ENCODE data around the gene SYT8.

DNA sequence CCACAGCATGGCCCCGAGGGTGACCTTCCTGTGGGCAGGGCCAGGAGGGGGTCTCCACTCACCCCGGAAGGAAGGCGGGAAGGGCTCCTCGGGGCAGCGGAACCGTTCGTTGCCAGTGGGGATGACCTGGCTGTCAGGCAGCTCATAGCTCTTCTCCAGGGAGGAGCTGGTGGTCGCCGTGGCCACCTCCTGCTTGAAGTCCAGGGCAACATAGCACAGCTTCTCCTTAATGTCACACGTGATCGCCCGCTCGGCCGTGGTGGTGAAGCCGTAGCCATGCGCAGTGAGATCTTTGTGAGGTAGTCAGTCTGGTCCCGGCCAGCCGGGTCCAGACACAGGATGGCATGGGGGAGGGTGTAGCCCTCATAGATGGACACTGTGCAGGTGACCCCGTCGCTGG, 31.5 kb upstream of the SYT8 start:
- TF ChIP-seq GATA3 (IDR thresholded peaks at IDR 0.05; ENCODE audit: low read depth, low read length), result no peak
- TF ChIP-seq GATA2 (IDR thresholded peaks at IDR 0.05; ENCODE audit: low read depth, low read length), result no peak
